ENCODE data around the gene MAP3K4. TPM values are rescaled to one million over a fixed set of nuclear protein-coding genes. Genes with fewer than 3 reads are reported as not detected.

Gene MAP3K4
- total RNA-seq, 4 donors from 2014 or later, result 34.9 to 113 (median 52.3) TPM

DNA sequence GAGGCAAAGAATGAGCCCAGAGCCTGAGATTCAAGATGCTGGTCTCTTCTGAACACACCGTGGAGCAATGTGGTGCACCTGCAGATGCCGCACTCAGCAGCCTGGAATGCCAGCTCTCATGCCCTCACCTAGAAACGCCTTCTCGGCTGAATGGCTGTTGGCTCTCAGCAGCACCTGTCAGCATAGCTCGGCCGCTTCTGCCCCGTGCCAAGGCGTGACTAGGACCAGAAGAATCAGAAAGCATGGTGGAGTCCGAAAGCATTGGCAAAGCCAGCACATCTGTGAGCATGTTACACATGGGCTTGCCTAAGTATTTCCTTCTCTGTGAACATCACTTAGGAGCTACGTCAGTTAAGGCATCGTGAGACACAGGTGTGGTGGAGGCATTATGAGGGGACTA is 140.8 kb downstream of the MAP3K4 start:
- TF ChIP-seq CTCF (IDR thresholded peaks at IDR 0.05), result no peak
- TF ChIP-seq POLR2A (IDR thresholded peaks at IDR 0.05), result no peak
- Histone ChIP-seq H3K4me3 (replicated peaks in 1 of 3) (no peak overlapping the region), H3K27me3 (no peaks in the 10 kb centered on the region), H3K36me3 (no peaks in the 10 kb centered on the region), H3K9me3 (no peaks in the 10 kb centered on the region), H3K4me1 (peaks cover 6 to 9% of the 10 kb centered on the region in 2 donors), H3K27ac (no peak overlapping the region)
- DNase-seq, result no peak
- WGBS, 2 donors, result 81 to 93% methylated on average over 4 to 11 of the region's 11 CpGs
- intact Hi-C loops (cut with DNase I), result no loop called here

DNA sequence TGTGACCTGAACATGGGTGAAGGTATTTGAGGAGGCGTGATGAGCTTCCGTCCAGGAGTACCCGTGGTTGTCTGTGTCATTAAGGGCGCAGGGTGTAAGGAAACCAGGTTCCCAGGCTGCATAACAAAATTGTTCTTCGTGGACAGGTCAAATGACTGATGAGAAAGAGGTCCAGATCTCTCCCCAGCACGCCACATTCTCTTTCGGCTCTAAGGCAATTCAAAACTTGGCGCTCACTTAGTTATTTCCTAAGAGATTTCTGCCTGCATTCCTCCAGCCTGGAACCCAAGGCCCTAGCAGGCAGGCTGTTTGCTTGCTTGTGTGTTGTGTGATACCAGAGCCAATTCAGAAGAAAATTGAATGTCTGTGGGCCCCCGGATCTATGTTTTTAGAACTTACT is 142.4 kb downstream of the MAP3K4 start:
- Histone ChIP-seq H3K4me3 (replicated peaks in 1 of 3) (no peak overlapping the region), H3K9me3 (no peaks in the 10 kb centered on the region), H3K36me3 (no peaks in the 10 kb centered on the region), H3K4me1 (peaks cover 6 to 9% of the 10 kb centered on the region in 2 donors), H3K27me3 (no peaks in the 10 kb centered on the region), H3K27ac (no peak overlapping the region)
- DNase-seq, result no peak
- 86 to 88% methylated on average over 9 of the region's 9 CpGs for WGBS, 2 donors
- intact Hi-C loops (cut with DNase I), result no loop called here
- TF ChIP-seq CTCF (IDR thresholded peaks at IDR 0.05), result no peak

DNA sequence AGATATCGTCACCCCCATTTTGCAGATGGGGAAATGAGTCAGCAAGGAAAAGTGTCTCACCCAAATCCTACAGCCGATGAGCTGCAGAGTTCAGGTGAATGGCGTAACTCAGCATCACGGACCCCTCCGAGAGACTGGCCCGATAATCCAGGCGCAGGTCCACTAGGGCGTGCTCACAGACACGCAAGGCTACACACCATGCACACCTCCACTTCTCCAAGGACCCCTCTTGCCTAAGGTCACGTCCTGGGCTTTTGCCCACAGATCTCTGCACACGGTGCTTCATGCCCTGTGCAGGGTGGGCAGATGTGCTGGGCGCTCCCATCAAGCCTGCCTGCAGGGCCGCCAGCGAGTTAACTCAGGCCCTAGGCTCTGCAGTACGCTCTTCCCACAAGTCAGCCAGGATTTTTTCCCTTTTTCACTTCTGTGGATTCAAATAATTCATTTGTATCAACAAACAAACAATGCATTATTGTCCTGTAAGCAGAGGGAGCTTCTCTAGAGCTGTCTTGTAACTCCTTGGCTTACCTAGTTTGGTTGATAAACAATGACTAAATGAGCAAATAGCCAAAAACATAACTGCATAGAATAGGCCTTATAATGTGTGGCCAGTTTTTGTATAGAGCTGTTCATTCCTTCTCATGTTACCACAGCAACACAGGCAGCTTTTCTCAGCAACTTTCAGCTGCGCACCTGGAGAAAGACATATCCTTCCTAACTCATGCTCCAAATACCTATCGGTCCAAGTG is 143.2 kb downstream of the MAP3K4 start:
- Histone ChIP-seq H3K4me1 (peaks cover 6 to 13% of the 10 kb centered on the region in 2 donors), H3K9me3 (no peaks in the 10 kb centered on the region), H3K27me3 (no peaks in the 10 kb centered on the region), H3K36me3 (no peaks in the 10 kb centered on the region), H3K27ac (no peak overlapping the region), H3K4me3 (replicated peaks in 1 of 3) (no peak overlapping the region)
- DNase-seq, result no peak
- intact Hi-C loops (cut with DNase I), result no loop called here
- 98% methylated on average over 17 of the region's 17 CpGs for WGBS, 2 donors
- TF ChIP-seq POLR2A (IDR thresholded peaks at IDR 0.05), result no peak
- TF ChIP-seq CTCF (IDR thresholded peaks at IDR 0.05), result no peak

GRCh38 chr6:161135695-161136591 is 144.4 kb downstream of the MAP3K4 start:
- 66 to 69% methylated on average over 23 of the region's 23 CpGs for WGBS, 2 donors
- peaks cover 6 to 16% of the 10 kb centered on the region in 2 donors for H3K4me1 ChIP-seq
- intact Hi-C loops (cut with DNase I), result no loop called here
- no peaks in the 10 kb centered on the region for H3K27me3 ChIP-seq
- peak; percentile 81 for DNase-seq
- H3K4me3 ChIP-seq (replicated peaks in 1 of 3), result no peak overlapping the region
- H3K27ac ChIP-seq, result no peak overlapping the region
- no peaks in the 10 kb centered on the region for H3K9me3 ChIP-seq
- TF ChIP-seq POLR2A (IDR thresholded peaks at IDR 0.05) (no peak), CTCF (IDR thresholded peaks at IDR 0.05) (peak in 1 of 6 experiments; percentile 14)
- no peaks in the 10 kb centered on the region for H3K36me3 ChIP-seq

GRCh38 chr6:161136655-161137054 is 145.1 kb downstream of the MAP3K4 start:
- Histone ChIP-seq H3K27me3 (no peaks in the 10 kb centered on the region), H3K27ac (no peak overlapping the region), H3K4me3 (replicated peaks in 1 of 3) (no peak overlapping the region), H3K9me3 (no peaks in the 10 kb centered on the region), H3K36me3 (no peaks in the 10 kb centered on the region), H3K4me1 (peaks cover 6 to 16% of the 10 kb centered on the region in 2 donors)
- TF ChIP-seq CTCF (IDR thresholded peaks at IDR 0.05) (no peak), POLR2A (IDR thresholded peaks at IDR 0.05) (no peak)
- 93 to 97% methylated on average over 11 of the region's 11 CpGs for WGBS, 2 donors
- DNase-seq, result no peak
- intact Hi-C loops (cut with DNase I), result no loop called here
